Activated B cell treated with CpG ODN at 0.5 μM for 24 hours (primary cell): Measurements from ENCODE around the gene TMPRSS11A. TPM values are rescaled to one million over a fixed set of nuclear protein-coding genes. Genes with fewer than 3 reads are reported as not detected.

Source experiments
- ATAC-seq: fragments of 200-7000 bp; cut with Tn5 transposase; one replicate; pipeline ENCODE4 v1.10.0; 2021; ENCODE audit warnings: low read depth, mild to moderate bottlenecking, moderate library complexity
- CTCF ChIA-PET: fragments of 350-600 bp; sonication (Branson Sonifier 250); formaldehyde crosslinking; loops from one replicate; lab custom pipeline; 2021; ENCODE audit warnings: antibody characterized with exemption; lab: Charles Lee
- POLR2A ChIA-PET: fragments of 350-600 bp; sonication (Branson Sonifier 250); formaldehyde crosslinking; loops from one replicate; lab custom pipeline; 2021; ENCODE audit warnings: antibody characterized with exemption; lab: Charles Lee
- DNase-seq: peaks from one replicate; pipeline ENCODE4 v3.0.0; 2022
- H3K27ac Mint-ChIP-seq: one replicate; pipeline ENCODE4 v1.8.0; 2020; ENCODE audit warnings: mixed read lengths
- H3K27me3 Mint-ChIP-seq: one replicate; pipeline ENCODE4 v1.8.0; 2021; ENCODE audit warnings: mixed read lengths
- H3K36me3 Mint-ChIP-seq: one replicate; pipeline ENCODE4 v1.8.0; 2021; ENCODE audit warnings: low read depth, mixed read lengths
- H3K4me1 Mint-ChIP-seq: one replicate; pipeline ENCODE4 v1.8.0; 2021; ENCODE audit warnings: mixed read lengths
- H3K4me3 Mint-ChIP-seq: one replicate; pipeline ENCODE4 v1.8.0; 2020; ENCODE audit warnings: mild to moderate bottlenecking, mixed read lengths
- H3K9me3 Mint-ChIP-seq: one replicate; pipeline ENCODE4 v1.8.0; 2020; ENCODE audit warnings: mixed read lengths
- intact Hi-C: fragments of 100-400 bp; cut with micrococcal nuclease; formaldehyde crosslinking; loops from one replicate; pipeline ENCODE4 v1.15.1; 2024
- total RNA-seq: library from RNA; stranded (reverse); gene quantifications from 2 replicates; pipeline ENCODE4 v1.2.3, GENCODE V29; 2022
- TF ChIP-seq, protein P1 (sequence below): fragments of 200-600 bp; IDR thresholded peaks from one replicate; pipeline ENCODE4 v1.8.0; 2022; ENCODE audit warnings: antibody characterized with exemption, mild to moderate bottlenecking

TMPRSS11A gene
- total RNA-seq, 1 donor from 2014 or later, result not detected

DNA sequence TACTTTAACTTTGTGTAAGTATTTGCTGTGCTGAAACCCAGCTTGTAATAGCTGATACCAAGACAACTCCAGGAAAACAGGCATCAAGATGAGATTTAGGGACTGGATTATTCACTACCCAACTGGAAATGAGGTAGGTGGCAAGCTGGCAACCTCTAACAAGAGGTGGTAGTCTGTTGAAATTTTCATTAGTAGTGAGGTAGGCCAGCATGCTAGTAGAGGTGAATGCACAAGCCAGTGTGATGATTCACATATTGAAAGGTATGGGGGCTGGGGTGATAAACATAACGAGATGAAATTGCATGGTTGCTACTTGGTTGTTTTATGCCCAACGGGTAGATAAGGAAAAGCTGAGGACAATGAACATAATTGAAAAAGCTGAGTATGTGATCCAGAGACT is 71.0 kb downstream of the TMPRSS11A start:
- no peak overlapping the region for H3K4me3 Mint-ChIP-seq
- H3K27ac Mint-ChIP-seq, result no peak overlapping the region
- H3K36me3 Mint-ChIP-seq, result no peaks in the 10 kb centered on the region
- intact Hi-C loops, result no loop called here
- no peaks in the 10 kb centered on the region for H3K27me3 Mint-ChIP-seq
- ATAC-seq, result no peak
- POLR2A ChIA-PET, result no interaction called here
- no peak for DNase-seq
- TF ChIP-seq, protein P1, sequence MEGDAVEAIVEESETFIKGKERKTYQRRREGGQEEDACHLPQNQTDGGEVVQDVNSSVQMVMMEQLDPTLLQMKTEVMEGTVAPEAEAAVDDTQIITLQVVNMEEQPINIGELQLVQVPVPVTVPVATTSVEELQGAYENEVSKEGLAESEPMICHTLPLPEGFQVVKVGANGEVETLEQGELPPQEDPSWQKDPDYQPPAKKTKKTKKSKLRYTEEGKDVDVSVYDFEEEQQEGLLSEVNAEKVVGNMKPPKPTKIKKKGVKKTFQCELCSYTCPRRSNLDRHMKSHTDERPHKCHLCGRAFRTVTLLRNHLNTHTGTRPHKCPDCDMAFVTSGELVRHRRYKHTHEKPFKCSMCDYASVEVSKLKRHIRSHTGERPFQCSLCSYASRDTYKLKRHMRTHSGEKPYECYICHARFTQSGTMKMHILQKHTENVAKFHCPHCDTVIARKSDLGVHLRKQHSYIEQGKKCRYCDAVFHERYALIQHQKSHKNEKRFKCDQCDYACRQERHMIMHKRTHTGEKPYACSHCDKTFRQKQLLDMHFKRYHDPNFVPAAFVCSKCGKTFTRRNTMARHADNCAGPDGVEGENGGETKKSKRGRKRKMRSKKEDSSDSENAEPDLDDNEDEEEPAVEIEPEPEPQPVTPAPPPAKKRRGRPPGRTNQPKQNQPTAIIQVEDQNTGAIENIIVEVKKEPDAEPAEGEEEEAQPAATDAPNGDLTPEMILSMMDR, result no peak
- CTCF ChIA-PET, result interaction anchor here (1.4 kb wide), 1 partner anchor 19 kb away, joined by 3 read pairs; no protein-coding TSS in a partner anchor
- no peaks in the 10 kb centered on the region for H3K4me1 Mint-ChIP-seq
- H3K9me3 Mint-ChIP-seq, result peaks cover 5% of the 10 kb centered on the region

DNA sequence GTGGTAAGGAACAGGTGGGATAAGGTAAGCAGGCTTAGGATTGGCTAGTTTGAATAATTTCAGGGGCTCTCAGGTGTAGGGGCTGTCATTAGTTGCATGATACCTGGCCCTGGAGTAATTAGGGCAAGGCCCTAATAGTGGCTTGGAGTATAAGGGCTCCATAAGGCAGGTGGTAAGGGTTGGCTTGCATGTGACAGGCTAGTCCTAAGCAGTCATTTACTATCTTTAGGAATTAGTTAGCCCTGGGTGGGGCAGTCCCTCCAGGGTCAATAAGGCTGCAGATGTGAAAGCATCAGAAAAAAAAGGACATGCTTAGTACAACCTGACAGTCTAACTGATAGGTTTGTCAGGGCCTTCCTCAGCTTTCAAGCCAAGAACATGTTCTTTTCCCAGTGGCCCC is 71.6 kb downstream of the TMPRSS11A start:
- CTCF ChIA-PET, result no interaction called here
- intact Hi-C loops, result no loop called here
- ATAC-seq, result no peak

DNA sequence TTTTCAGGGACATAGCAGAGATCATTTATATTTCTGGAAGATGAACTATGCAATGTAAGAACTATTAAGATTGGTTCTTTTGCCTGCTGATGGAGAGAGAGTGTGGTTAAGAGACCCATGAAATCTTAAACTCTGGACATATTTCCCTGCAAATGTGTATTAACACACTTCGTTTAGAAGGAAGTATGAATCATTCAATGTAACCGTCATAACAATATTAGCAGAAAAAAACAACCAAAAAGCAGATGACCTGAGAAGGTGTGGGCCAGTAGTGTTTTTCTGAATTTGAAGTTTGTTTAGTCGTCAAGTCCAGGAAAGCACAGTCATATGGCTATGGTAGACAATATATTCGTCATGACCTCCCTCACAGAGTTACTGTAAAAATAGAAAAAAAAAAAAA is 77.0 kb downstream of the TMPRSS11A start:
- no peaks in the 10 kb centered on the region for H3K36me3 Mint-ChIP-seq
- peaks cover 6% of the 10 kb centered on the region for H3K27me3 Mint-ChIP-seq
- intact Hi-C loops, result no loop called here
- no peak overlapping the region for H3K27ac Mint-ChIP-seq
- no peak overlapping the region for H3K4me3 Mint-ChIP-seq
- POLR2A ChIA-PET, result no interaction called here
- CTCF ChIA-PET, result no interaction called here
- ATAC-seq (no peak), DNase-seq (no peak)
- peaks cover 2% of the 10 kb centered on the region for H3K9me3 Mint-ChIP-seq
- TF ChIP-seq, protein P1, result no peak
- no peaks in the 10 kb centered on the region for H3K4me1 Mint-ChIP-seq

More for the DNA sequence above, 71.6 kb downstream of the TMPRSS11A start:
- Mint-ChIP-seq H3K36me3 (no peaks in the 10 kb centered on the region), H3K27me3 (no peaks in the 10 kb centered on the region), H3K9me3 (peaks cover 5% of the 10 kb centered on the region), H3K27ac (no peak overlapping the region), H3K4me1 (no peaks in the 10 kb centered on the region), H3K4me3 (no peak overlapping the region)
- DNase-seq, result no peak
- POLR2A ChIA-PET, result no interaction called here
- TF ChIP-seq, protein P1, result no peak

- ChIA-PET CTCF (no interaction called here), POLR2A (no interaction called here)
- no peak for DNase-seq
- intact Hi-C loops, result no loop called here
- no peak overlapping the region for H3K27ac Mint-ChIP-seq
- TF ChIP-seq, protein P1, result no peak
- H3K4me1 Mint-ChIP-seq, result no peaks in the 10 kb centered on the region
- H3K9me3 Mint-ChIP-seq, result peaks cover 2% of the 10 kb centered on the region
- peaks cover 6% of the 10 kb centered on the region for H3K27me3 Mint-ChIP-seq
- no peak overlapping the region for H3K4me3 Mint-ChIP-seq
- ATAC-seq, result no peak
- no peaks in the 10 kb centered on the region for H3K36me3 Mint-ChIP-seq
Observed at GRCh38 chr4:67885762-67886161, 77.5 kb downstream of the TMPRSS11A start.

- no peak for DNase-seq
- H3K27me3 Mint-ChIP-seq, result peaks cover 6% of the 10 kb centered on the region
- ChIA-PET POLR2A (no interaction called here), CTCF (no interaction called here)
- peaks cover 2% of the 10 kb centered on the region for H3K9me3 Mint-ChIP-seq
- intact Hi-C loops, result no loop called here
- H3K4me3 Mint-ChIP-seq, result no peak overlapping the region
- no peaks in the 10 kb centered on the region for H3K4me1 Mint-ChIP-seq
- no peaks in the 10 kb centered on the region for H3K36me3 Mint-ChIP-seq
- no peak overlapping the region for H3K27ac Mint-ChIP-seq
- no peak for ATAC-seq
- TF ChIP-seq, protein P1, result no peak
Observed at GRCh38 chr4:67884701-67885100, 78.6 kb downstream of the TMPRSS11A start.
